ENCODE measurements around the gene MRM2.
"Not testable (repeated sequence)": the region's sequence is repeated elsewhere in the genome, so short reads cannot be mapped to it uniquely, and the experiment has no call there.

The MRM2 gene

DNA sequence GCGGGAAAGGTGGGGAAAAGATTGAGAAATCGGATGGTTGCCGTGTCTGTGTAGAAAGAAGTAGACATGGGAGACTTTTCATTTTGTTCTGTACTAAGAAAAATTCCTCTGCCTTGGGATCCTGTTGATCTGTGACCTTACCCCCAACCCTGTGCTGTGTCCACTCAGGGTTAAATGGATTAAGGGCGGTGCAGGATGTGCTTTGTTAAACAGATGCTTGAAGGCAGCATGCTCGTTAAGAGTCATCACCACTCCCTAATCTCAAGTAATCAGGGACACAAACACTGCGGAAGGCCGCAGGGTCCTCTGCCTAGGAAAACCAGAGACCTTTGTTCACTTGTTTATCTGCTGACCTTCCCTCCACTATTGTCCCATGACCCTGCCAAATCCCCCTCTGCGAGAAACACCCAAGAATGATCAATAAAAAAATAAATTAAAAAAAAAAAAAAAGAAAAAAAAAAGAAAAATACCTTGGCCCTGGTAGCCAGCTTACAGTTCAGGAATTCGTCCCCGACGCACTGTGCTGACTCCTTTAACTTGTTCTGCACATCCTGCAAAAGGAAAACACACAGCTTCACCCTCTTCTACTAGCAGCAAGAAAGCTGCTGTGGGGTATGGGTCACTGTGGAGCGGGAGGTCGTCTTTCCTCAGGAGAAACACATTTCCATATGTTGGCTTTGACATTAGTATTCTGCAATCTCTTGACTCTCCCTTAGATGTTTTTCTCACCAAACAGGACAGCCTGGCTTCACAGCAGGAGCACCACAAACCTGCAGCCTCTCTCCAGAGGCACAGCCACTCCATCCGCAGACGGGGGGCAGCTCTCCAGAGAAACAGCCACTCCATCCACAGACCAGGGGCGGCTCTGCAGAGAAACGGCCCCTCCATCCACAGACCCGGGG lies 27.3 kb upstream of the MRM2 start:
- FAIRE-seq; DNase-seq (ENCODE audit: extremely low spot score, insufficient read length, low read depth): not testable (repeated sequence)

DNA sequence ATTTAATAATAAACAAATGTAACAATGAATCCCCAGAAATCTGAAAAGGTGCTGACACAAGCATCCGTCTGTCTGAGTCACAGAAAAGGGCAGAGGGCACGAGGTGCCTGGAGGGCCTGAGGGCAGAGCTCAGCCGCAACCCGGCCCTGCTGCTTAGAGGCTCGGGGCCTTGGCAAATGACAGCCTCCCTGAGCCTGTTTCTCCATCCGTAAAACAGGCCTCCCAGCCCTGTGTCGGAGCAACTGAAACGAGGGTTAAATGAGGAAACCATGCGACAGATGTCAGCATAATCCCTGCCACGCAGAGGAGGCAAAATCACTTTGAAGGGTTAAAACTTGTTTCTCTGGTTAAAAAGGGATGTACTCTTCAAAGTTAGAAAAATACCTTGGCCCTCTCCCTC lies 24.9 kb upstream of the MRM2 start:
- DNase-seq (ENCODE audit: extremely low spot score, insufficient read length, low read depth) = no peak
- no peak for FAIRE-seq

DNA sequence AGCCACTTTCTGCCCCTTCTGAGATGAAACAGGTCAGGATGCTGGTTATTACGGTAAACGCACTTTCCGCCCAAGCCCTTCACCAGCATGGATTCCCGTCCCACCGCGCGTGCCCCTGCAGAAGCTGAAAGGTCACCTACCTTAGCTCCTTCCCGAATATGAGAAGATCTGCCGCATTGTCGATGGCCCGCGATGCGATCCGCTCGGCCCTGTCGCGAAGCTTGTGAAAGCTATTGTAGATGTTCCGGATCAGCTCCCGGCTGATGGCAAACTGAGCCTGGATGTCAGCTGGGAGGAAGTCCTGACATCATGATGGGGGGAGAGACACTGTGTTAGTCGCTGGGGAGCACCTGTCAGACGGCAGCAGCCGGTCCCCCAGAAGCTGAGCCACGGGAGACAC lies 22.2 kb upstream of the MRM2 start:
- FAIRE-seq = no peak

DNA sequence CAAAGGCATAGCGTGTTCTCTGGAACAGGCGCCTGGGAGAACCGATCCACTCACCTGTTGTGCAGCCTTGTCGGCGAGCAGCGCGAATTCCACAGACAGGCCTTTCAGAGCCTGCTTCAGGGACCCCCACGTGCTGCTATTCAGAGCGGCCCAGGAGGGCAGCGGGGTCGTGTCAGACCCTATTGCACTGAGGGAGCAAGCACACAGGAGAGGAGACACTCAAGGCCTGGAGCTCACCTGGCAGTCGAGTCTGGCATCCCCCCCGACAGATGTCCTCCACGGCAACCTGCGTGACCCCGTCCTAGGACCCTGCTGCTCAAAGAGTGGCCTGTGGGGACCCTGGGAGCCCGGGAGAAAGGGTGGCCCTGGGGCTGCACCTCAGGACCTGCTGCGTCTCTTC lies 21.2 kb upstream of the MRM2 start:
- FAIRE-seq = no peak

More for the DNA sequence above, 22.2 kb upstream of the MRM2 start:
- DNase-seq (ENCODE audit: extremely low spot score, insufficient read length, low read depth) = no peak

DNA sequence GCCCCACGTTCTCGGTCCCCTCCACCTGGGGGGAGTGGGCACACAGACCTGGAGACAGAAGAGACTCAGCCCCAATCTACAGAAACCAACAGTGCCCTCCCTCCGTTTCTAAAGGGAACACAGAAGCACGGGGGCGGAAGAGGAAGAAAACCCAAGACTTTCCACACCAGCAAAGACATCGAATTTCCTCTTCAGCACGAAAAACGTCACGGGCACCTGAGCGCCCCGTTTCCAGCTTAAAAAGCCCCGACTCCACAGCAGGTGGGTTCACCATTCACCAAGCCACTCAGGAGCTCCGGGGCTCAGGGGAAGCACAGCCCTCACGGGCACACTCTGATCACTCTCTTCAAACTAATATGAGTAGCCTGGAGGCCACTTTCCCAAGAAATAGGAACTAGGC lies 19.6 kb upstream of the MRM2 start:
- peak; percentile 91 for FAIRE-seq

More for the DNA sequence above, 21.2 kb upstream of the MRM2 start:
- DNase-seq (ENCODE audit: extremely low spot score, insufficient read length, low read depth) = no peak

DNA sequence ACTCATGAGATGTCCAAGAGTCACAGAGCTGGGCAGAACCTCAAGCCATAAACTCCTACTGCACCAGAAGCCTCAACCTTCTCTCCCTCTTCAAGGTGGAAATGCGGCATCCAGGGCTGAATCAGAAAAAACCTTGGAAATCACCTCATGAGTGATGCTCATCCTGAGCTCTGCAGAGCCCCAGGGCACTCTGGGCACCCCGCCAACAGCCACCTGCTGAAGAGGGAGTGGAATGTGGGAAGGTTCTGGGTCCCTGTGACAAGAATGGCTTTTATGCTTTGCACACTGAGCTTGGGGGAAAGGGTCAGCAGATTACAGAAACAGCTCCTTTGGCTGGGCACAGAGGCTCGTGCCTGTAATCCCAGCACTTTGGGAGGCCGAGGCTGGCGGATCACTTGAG lies 18.8 kb upstream of the MRM2 start:
- no peak for DNase-seq (ENCODE audit: extremely low spot score, insufficient read length, low read depth)
- FAIRE-seq = peak; percentile 69

More for the DNA sequence above, 19.6 kb upstream of the MRM2 start:
- DNase-seq (ENCODE audit: extremely low spot score, insufficient read length, low read depth) = no peak

DNA sequence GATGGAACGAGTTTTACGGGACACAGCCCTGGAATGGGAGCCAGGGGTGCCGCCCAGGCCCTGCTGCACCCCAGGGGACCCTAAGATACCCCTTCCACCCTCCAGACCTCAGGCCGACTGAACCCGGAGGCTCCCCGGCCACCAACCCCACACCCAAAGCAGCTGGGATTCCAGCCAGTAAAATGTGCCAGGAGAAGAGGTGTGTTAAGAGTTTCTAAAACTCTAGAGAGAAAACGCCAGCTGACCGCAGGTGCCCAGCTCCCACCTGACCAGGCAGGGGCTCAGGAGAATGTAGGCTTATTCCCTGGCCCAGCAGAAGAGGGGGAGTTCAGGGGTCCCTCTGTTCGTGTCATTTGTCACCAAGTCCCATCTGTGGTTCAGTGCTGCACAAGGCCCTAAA lies 17.5 kb upstream of the MRM2 start:
- DNase-seq (ENCODE audit: extremely low spot score, insufficient read length, low read depth) (no peak), FAIRE-seq (no peak)

DNA sequence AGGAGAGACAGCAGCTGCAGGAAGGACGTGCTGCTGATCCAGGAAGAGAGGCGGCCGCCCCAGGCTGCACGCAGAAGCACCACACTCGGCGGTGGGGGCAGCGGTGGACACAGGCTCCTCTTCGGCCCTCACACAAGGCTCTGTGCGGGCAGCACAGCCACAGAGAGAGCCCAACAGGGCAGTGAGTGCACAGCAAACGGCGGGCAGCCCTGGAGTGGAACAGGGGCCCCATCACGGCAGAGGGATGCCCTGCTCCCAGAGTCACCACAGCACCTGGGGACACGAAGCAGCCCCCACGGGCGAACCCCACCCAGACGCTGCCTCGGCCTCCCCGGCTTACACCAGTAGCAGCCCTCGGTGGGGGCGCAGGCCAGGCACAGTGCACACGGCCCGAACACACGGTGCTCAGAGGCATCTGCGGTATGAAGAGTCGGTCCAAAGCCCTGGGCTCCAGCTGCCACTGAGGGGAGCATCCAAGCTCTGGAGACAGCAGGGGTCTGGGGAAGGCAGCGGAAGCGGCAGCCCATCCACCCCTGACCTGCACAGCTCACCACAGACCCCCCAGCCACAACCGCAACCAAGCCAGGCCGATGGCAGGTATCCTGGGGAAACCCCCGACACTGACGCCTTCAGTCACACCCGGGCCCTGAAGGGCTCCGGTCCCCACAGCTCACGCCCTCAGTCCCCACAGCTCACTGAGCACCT lies 16.8 kb upstream of the MRM2 start:
- FAIRE-seq (peak; percentile 95), DNase-seq (ENCODE audit: extremely low spot score, insufficient read length, low read depth) (peak; percentile 76)

DNA sequence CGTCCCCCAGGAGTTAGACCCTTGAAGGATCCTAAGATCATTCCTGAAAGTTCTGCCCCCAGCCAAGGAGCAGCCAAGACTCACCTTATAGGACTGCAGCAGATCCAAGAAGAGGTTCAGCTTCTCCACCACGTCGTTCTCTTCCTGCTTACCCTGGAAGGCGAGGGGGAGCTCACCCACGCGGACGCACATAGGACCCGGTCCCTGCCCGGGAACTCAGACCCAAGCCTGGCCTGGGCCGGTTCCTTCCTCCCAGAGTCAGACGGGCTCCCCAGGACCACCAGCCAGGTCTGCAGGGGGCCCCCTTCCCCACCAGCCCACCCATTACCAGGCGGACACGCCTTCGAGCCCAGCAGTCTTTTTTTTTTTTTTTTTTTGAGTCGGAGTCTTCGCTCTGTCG lies 15.6 kb upstream of the MRM2 start:
- DNase-seq (ENCODE audit: extremely low spot score, insufficient read length, low read depth) = no peak
- FAIRE-seq = no peak

DNA sequence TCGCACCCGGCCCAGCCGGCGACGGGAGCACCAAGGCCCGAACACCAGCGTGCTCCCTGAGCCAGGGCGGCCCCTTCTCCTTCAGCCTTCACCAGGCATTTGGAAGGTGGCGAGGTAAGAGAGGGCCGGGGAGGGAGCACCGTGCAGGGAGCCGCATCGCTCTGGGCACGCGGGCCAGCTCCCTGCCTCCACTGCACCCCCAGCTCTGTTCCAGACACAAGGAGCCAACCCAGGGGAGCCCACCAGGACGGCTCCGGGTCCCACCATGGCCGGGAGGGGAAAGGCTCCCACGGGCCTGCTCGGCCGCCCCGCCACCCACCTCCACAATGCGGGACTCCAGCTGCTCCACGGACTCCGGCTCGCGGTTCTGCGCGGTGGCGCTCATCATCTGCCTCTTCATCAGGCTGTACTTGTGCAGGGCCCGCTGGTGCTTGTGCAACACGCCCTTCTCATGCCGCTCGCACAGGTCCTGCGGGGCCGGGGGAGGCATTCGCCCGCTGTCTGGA lies 15.1 kb upstream of the MRM2 start:
- FAIRE-seq = no peak
- no peak for DNase-seq (ENCODE audit: extremely low spot score, insufficient read length, low read depth)

DNA sequence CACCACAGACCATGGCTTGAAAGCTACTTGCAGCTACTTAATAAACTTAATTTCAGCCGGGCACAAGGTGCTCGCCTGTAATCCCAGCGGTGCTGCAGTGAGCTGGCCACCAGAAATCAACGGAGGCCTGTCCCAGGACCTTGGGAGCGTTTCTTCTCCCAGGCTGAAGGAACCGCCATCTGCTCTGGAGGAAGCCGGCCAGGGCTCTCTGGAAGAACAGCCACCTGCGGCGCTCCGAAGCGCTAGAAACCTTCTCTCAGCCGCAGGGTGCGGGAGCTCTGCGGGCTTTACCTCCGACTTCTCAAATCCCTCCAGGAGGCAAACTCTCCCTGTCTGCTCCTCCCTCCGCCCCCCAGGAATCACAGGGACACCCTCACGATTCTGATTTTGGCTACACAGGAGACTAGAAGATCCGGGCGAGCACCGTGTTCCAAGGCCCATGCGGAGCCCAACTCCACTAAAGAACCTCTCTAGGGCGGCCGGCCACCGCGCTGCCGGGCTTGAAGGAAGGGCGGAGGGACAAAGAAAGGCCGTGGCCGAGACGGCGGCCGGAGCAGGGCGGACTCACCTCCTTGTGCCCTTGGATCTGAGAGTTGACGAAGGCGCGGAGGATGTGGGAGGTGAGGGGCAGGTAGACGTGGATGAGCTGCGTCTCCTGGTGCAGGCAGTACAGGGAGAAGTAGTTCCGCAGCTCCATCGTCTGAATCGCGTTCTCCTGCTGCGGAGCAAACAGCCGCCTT lies 14.5 kb upstream of the MRM2 start:
- FAIRE-seq (no peak), DNase-seq (ENCODE audit: extremely low spot score, insufficient read length, low read depth) (no peak)

DNA sequence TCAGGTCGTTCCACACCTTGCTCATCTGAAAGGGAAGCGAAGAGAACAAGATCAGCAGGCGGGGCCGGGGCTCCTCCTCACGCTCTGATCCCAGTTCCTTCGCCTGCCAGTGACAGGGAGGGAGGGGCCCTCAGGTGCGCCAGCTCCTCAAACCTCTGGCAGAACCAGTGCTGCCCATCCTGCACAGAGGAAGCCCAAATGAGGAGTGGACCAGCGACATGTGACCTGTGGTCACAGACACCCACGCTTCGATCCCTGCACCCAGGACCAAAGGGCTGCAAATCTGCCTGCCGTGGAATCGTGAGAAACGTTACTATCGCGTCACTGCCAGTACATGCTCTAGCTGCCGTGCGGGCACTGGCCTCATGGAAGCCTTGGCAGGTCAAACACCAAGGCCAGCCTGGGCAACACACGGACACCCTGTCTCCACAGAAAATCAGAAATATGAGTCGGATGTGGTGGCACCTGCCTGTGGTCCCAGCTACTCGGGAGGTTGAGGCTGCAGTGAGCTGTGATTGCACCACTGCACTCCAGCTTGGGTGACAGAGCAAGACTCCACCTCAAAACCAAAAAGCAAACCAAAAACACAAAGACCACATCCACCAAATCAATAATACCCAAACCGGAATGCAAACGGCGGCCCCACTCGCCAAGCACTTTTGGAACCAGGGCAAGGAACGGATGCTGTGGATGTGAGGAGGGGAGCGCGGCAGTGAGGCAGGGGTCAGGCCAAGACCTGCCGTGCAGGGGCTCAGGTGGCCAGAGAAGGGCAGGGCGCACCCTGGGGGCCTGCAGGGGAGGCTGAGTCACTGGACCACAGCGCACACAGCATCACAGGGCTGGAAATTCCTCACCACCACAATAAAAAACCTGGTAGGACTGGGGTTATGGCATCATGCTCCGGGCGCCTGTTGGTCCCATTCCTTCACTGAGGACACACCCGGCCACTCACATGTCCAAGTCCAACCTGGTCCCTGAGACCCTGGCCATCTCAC lies 13.4 kb upstream of the MRM2 start:
- no peak for DNase-seq (ENCODE audit: extremely low spot score, insufficient read length, low read depth)

DNA sequence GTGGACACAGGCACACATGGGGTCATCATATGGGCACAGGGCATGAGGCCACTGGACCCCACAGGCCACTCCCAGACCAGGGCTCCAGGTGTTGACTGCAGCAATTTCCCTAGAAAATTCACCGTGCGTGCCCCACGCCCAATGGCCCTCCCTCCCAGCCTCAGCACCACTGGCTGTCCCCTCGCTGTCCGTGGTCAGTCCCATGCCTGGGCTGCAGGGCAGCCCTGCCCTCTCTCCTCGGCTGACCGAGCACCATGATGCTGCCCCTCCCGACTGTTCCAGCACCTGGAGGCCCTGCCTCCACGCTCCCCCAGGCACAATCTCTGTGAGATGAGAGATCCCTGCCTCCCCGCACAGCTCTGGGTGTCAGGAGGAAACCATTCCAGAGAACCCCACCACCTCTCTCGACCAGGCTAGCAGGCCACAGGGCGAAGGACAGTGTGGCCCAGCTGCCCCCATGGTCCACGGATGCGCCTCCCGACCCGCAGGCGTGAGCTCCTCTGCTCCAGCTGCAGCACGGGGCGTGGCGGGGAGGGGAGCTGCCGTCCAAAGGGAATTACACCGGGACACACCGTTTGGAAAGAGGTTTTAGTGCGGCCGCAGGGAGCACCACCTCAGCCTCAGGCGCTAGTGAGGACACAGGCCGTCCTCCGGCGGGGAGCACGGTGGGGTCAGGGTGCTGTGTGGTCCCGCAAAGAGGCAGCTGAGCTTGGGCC lies 12.6 kb upstream of the MRM2 start:
- DNase-seq (ENCODE audit: extremely low spot score, insufficient read length, low read depth) (no peak), FAIRE-seq (no peak)

More for the DNA sequence above, 13.4 kb upstream of the MRM2 start:
- no peak for FAIRE-seq

DNA sequence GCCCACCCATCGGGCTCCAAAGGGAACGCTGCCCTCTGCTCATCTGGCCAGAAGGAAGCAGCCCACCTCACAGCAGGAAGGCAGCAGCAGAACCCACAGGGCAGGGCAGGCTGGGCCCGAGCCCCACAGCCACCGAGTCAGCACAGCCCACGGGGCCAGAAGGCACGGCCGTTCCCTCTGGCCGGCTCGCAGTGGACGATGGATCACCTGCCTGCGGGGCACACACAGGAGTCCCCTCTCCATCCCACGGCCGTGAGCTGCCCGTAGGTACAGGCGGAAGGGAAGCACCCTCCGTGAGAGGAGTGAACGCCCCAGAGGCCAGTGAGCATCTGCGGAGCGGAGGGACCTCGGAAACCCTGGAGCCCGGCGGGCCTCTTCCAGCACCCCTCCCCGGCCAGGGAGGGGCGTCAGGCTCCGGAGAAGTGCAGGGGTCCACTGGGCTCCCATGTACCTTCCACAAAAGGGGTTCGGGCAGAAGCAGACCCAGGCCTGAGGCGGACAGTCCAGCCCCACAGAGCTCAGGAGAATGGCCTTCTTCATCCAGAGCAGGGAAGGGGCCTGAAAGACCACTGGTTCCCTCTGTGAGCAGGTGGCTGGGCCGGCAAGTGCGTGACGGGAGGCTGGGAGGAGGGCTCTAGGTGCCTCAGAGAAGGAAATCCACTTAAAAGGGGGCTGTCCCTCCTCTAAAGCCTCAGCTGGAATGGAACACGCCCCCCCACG lies 11.7 kb upstream of the MRM2 start:
- FAIRE-seq = no peak
- DNase-seq (ENCODE audit: extremely low spot score, insufficient read length, low read depth) = no peak

DNA sequence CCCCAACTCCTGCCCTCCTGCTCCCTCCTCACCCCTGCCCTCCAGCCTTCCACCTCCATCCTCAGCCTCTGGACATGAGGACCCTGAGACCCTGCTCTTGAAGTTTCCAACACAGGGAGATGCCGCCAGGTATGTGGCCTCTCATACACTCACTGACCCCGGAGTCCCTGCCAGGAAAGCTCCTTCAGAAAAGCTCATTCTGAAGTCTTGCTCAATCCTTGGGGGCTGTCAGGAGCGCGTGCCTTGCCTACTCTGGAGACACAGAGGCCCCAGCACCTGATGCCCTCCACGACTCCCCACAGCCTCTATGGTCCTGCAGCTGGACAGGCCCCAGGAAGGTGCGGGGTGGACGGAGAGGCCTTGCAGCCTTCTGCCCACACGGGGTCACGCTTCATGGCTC lies 11.0 kb upstream of the MRM2 start:
- FAIRE-seq = no peak
- no peak for DNase-seq (ENCODE audit: extremely low spot score, insufficient read length, low read depth)

DNA sequence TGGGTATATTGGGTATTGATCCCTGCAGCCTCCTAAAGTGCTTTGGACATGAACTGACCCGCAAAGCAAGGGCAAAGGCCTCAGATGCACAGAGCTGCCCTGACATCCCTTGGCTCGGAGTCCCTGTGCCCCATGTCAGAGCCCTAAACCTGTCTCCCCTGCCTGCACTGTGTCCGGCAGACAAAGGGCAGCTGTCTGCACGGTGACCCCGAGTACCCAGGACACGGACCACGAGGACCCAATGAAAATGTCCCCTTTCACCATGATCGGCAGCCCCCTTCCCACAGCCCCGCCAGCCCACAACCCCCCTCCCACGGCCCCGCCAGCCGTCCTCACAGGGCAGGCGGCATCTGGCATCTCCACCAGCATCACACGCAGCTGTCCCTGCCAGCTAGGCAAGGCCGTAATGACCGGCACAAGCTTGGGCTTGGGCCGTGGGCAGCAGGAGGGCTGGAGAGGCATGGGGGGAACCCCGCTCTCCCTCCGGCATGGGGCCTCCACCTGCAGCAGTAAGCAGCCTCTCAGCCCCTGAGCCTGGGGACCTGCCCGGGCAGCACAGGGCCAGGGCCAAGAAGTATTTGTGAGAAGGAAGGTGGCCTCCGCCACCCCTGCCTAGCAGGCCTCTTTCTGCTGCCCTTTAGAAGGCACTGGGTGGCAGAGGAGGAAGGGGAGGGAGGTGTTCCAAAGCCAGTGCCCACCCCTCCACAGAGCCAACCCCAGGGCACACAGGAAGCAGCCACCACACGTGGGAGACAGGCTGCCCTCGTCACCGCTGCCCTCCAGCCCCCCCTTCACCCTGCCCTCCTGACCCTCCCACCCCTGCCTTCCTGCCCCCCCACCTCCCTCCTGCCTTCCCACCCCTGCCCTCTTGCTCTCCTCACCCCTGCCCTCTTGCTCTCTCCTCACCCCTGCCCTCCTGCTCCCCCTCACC lies 10.1 kb upstream of the MRM2 start:
- FAIRE-seq (no peak), DNase-seq (ENCODE audit: extremely low spot score, insufficient read length, low read depth) (no peak)

DNA sequence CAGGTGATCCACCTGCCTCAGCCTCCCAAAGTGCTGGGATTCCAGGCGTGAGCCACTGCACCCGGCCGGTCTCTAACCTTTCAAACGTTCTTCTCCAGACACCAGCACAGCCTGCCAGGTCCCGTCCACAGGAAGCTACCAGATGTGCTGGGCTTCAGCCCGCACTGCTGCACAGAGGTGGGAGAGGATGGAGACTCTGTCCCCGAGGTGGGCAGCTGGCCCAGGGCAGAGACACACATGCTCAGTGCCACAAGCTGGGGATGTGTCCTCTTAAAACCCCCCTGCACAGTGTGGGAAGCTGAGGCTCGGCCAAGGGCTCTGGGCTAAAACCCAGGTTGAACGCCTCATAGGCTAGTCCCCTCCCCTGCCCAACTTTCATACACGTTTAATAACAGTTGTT lies 9.4 kb upstream of the MRM2 start:
- DNase-seq (ENCODE audit: extremely low spot score, insufficient read length, low read depth) = no peak
- no peak for FAIRE-seq
